ENCODE measurements around the gene DDTL.

DDTL gene

DNA sequence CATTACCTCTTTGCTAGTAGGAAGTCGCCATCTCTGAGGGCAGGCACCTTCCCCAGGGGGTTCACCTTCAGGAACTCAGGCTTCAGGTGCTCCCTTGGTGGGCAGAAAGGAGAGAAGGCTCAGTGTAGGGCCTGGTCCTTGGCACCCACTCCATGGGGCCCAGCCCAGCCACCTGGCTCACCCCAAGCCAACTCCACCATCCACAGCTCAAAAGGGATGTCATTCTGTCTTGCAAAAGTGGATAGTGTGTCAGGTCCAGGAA, 41.3 kb downstream of the DDTL start:
- Mint-ChIP-seq H3K9me3 (no peaks in the 10 kb centered on the region), H3K4me3 (no peak overlapping the region), H3K27ac (no peak overlapping the region), H3K36me3 (peaks cover 13% of the 10 kb centered on the region), H3K4me1 (peaks cover 16% of the 10 kb centered on the region)
- DNase-seq (ENCODE audit: low spot score in 2 of 2) = no peak
- no peak for ATAC-seq

DNA sequence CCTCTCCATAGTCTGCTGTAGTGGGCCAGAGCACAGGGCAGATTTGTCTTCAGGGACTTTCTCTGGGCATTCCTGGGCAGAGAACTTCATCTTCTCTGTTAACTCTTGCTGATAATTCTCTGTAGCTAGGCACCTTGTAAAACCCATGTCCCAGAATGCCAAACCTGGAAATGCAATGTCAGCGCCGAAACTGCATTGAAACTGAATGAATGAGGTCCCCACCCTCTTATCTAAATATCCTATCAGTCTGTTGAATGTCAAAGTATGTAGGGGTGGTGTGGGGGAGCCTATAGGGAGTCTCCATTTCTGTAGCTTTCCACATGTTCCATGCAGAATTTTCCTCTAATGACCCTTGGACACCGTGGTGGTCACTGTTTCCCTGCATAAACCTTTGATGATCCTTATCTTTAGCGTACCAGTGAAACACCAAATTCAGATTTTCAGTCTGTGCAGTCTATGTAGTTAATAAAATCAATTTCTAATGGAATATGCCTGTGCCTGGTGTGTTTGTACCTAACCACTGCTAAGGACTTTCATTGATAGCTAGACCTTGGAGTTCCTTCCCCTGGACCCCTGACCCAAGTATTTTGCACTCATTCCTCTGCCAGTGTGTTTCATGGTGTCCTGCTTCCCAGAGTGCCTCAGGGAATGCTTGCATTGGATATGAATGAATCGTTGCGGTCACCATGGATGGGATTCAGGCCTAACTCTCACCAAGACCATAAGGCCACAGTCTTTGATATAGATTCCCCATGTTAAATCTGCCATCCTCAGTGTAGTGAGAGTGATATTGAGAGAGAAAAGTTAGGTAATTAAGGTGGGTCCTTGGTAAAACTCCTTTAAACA, 41.9 kb downstream of the DDTL start:
- H3K9me3 Mint-ChIP-seq = no peaks in the 10 kb centered on the region
- ATAC-seq = no peak
- no peak overlapping the region for H3K27ac Mint-ChIP-seq
- DNase-seq (ENCODE audit: low spot score in 2 of 2) = no peak
- peaks cover 13% of the 10 kb centered on the region for H3K36me3 Mint-ChIP-seq
- peaks cover 20% of the 10 kb centered on the region for H3K4me1 Mint-ChIP-seq
- no peak overlapping the region for H3K4me3 Mint-ChIP-seq

DNA sequence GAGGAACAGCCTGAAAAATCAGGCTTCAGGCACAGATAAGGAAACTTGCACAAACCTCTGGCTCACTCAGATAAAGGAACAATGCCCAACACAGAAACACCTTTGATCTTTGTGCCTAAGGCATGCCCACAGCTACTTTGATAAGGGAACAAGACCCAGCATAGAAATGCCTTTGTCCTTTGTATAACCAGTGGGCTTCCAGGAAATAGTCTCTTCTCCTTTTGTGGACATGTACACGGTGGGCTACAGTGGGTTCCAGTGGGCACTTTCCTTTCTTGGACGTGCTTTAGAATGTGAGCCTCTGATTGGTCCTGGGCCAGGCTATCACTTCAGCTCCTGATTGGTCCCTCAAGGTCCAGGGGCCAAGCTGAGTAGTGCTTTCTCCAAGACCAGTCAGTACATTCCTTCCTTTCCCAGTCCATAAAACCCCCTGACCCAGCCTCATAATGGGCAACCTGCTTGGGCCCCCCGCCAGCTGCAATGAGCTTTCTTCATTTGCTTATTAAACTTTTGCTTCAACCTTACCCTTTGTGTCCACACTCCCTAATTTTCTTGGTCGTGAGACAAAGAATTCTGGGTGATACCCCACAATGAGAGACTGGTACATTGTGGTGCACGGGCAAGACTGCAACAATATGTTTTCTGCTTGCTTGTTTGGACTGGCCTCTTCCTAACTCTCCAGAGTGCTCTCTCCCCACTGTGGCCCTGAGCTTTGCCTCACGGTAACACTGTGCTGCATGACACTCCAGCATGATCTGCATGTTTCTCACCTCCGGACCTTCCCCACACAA, 42.7 kb downstream of the DDTL start:
- Mint-ChIP-seq H3K9me3 (no peaks in the 10 kb centered on the region), H3K4me1 (peaks cover 27% of the 10 kb centered on the region), H3K27ac (no peak overlapping the region), H3K36me3 (peaks cover 13% of the 10 kb centered on the region), H3K4me3 (no peak overlapping the region)
- DNase-seq (ENCODE audit: low spot score in 2 of 2) = no peak
- ATAC-seq = no peak

- H3K27ac Mint-ChIP-seq = peak overlapping the region; percentile 97
- ATAC-seq (no peak), DNase-seq (ENCODE audit: low spot score in 2 of 2) (no peak)
- no peaks in the 10 kb centered on the region for H3K9me3 Mint-ChIP-seq
- H3K4me3 Mint-ChIP-seq = no peak overlapping the region
- H3K36me3 Mint-ChIP-seq = peaks cover 13% of the 10 kb centered on the region
- H3K4me1 Mint-ChIP-seq = peaks cover 33% of the 10 kb centered on the region
Observed at GRCh38 chr22:24010018-24010391, 43.3 kb downstream of the DDTL start.

- peaks cover 17% of the 10 kb centered on the region for H3K36me3 Mint-ChIP-seq
- DNase-seq (ENCODE audit: low spot score in 2 of 2) (no peak), ATAC-seq (no peak)
- peak overlapping the region; percentile 96 for H3K4me3 Mint-ChIP-seq
- H3K4me1 Mint-ChIP-seq = peaks cover 33% of the 10 kb centered on the region
- peak overlapping the region; percentile 97 for H3K27ac Mint-ChIP-seq
- H3K9me3 Mint-ChIP-seq = no peaks in the 10 kb centered on the region
Observed at GRCh38 chr22:24011735-24012068, 45.0 kb downstream of the DDTL start.

DNA sequence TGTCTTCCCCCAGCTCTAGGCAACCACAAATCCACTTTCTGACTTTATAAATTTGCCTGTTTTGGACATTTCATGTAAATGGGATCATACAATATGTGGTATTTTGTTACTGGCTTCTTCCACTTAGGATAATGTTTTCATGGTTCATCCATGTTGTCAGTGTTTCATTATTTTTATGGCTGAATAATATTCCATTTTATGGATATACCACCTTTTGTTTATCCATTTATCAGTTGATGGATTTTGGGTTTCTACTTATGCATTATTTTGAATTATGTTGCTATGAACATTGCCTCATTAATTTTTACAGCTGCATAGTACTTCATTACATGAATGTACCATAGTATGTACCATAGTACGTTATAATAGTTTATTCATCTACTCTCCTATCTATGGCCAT, 49.5 kb downstream of the DDTL start:
- Mint-ChIP-seq H3K4me3 (no peak overlapping the region), H3K27ac (no peak overlapping the region), H3K36me3 (peaks cover 30% of the 10 kb centered on the region), H3K9me3 (no peaks in the 10 kb centered on the region), H3K4me1 (peaks cover 42% of the 10 kb centered on the region)
- DNase-seq (ENCODE audit: low spot score in 2 of 2) (no peak), ATAC-seq (no peak)

DNA sequence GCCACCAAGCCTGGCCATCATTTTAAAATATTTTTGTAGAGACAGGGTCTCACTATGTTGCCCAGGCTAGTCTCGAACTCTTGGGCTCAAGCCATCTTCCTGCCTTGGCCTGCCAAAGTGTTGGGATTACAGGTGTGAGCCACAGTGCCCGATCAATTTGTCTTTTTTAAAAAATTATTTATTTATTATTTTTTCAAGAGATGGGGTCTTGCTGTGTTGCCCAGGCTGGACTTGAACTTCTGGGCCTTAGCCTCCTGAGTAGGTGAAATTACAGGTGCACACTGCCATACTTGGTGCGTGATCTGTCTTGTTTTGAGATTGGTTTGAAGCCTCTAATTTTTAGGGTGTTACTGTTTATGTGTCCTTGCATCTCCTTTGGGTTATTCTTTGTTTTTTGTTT, 54.6 kb downstream of the DDTL start:
- Mint-ChIP-seq H3K4me3 (no peak overlapping the region), H3K36me3 (peaks cover 37% of the 10 kb centered on the region), H3K4me1 (peaks cover 45% of the 10 kb centered on the region), H3K27ac (peak overlapping the region; percentile 50), H3K9me3 (no peaks in the 10 kb centered on the region)
- ATAC-seq (no peak), DNase-seq (ENCODE audit: low spot score in 2 of 2) (peak in 1 of 2 donors; percentile 3)

Data from stimulated activated effector memory CD8-positive, alpha-beta T cell treated with anti-CD3 and anti-CD28 coated beads, Interleukin-12 subunit alpha, Interleukin-12 subunit beta, amount 100 ng/mL, for 72 hours (primary cell).